ENCODE measurements around the gene SPTB.

- no peak for TF ChIP-seq CTCF (IDR thresholded peaks at IDR 0.05; ENCODE audit: low read length)
- TF ChIP-seq EZH2phosphoT487 (IDR thresholded peaks at IDR 0.05; ENCODE audit: low read length) = no peak
These were observed 173.0 kb downstream of the SPTB start for GRCh38 chr14:64706593-64707193.
